ENCODE measurements around the gene RAB42. TPM values are rescaled to one million over a fixed set of nuclear protein-coding genes. Genes with fewer than 3 reads are reported as not detected.

RAB42 gene
- total RNA-seq, 4 donors from 2014 or later: 0.62 to 0.87 TPM; not detected in 2

GRCh38 chr1:28577052-28577678 is 14.9 kb upstream of the RAB42 start:
- Histone ChIP-seq H3K9me3 (no peaks in the 10 kb centered on the region), H3K27ac (no peak overlapping the region), H3K36me3 (peaks cover 0 to 77% of the 10 kb centered on the region in 2 donors), H3K4me1 (peaks cover 15% of the 10 kb centered on the region in 2 donors), H3K4me3 (no peak overlapping the region), H3K27me3 (no peaks in the 10 kb centered on the region)
- TF ChIP-seq CTCF (IDR thresholded peaks at IDR 0.05 in 4 of 5, conservative IDR thresholded peaks at IDR 0.05 in 1 of 5) (no peak), POLR2A (IDR thresholded peaks at IDR 0.05) (no peak)
- in situ Hi-C loops (cut with MboI; ENCODE audit: low sequenced_read_pairs in 4 of 4): loop anchor here in 1 of 4 donors (25.0 kb wide), 1 partner anchor 215 kb away; the partner anchor contains the start of gene PHACTR4
- intact Hi-C loops (cut with DNase I; ENCODE audit: low total_unique reads): no loop called here
- ATAC-seq (no peak), DNase-seq (no peak)

- Histone ChIP-seq H3K36me3 (peaks cover 0 to 70% of the 10 kb centered on the region in 2 donors), H3K27me3 (no peaks in the 10 kb centered on the region), H3K4me1 (peaks cover 22% of the 10 kb centered on the region in 2 donors), H3K9me3 (no peaks in the 10 kb centered on the region), H3K4me3 (no peak overlapping the region), H3K27ac (no peak overlapping the region)
- TF ChIP-seq POLR2A (IDR thresholded peaks at IDR 0.05): no peak
- in situ Hi-C loops (cut with MboI; ENCODE audit: low sequenced_read_pairs in 4 of 4) (loop anchor here in 1 of 4 donors (25.0 kb wide), 1 partner anchor 216 kb away; the partner anchor contains the start of gene PHACTR4), intact Hi-C loops (cut with DNase I; ENCODE audit: low total_unique reads) (no loop called here)
- DNase-seq: no peak
- no peak for ATAC-seq
These were observed 14.1 kb upstream of the RAB42 start for GRCh38 chr1:28577738-28578536.

GRCh38 chr1:28578696-28579218 is 13.3 kb upstream of the RAB42 start:
- in situ Hi-C loops (cut with MboI; ENCODE audit: low sequenced_read_pairs in 4 of 4) (loop anchor here in 1 of 4 donors (25.0 kb wide), 1 partner anchor 216 kb away; the partner anchor contains the start of gene PHACTR4), intact Hi-C loops (cut with DNase I; ENCODE audit: low total_unique reads) (no loop called here)
- H3K9me3 ChIP-seq: no peaks in the 10 kb centered on the region
- DNase-seq (no peak), ATAC-seq (no peak)
- TF ChIP-seq POLR2A (IDR thresholded peaks at IDR 0.05) (no peak), CTCF (IDR thresholded peaks at IDR 0.05 in 4 of 5, conservative IDR thresholded peaks at IDR 0.05 in 1 of 5) (no peak)
- no peak overlapping the region for H3K27ac ChIP-seq
- H3K4me1 ChIP-seq: peaks cover 23 to 25% of the 10 kb centered on the region in 2 donors
- peaks cover 0 to 62% of the 10 kb centered on the region in 2 donors for H3K36me3 ChIP-seq
- no peaks in the 10 kb centered on the region for H3K27me3 ChIP-seq
- H3K4me3 ChIP-seq: no peak overlapping the region

GRCh38 chr1:28579401-28579800 is 12.7 kb upstream of the RAB42 start:
- no peak overlapping the region for H3K4me3 ChIP-seq
- no peaks in the 10 kb centered on the region for H3K27me3 ChIP-seq
- intact Hi-C loops (cut with DNase I; ENCODE audit: low total_unique reads): no loop called here
- no peaks in the 10 kb centered on the region for H3K9me3 ChIP-seq
- DNase-seq (no peak), ATAC-seq (no peak)
- H3K36me3 ChIP-seq: peaks cover 0 to 58% of the 10 kb centered on the region in 2 donors
- H3K27ac ChIP-seq: no peak overlapping the region
- in situ Hi-C loops (cut with MboI; ENCODE audit: low sequenced_read_pairs in 4 of 4): loop anchor here in 1 of 4 donors (25.0 kb wide), 1 partner anchor 217 kb away; the partner anchor contains the start of gene PHACTR4
- no peak for TF ChIP-seq CTCF (IDR thresholded peaks at IDR 0.05 in 4 of 5, conservative IDR thresholded peaks at IDR 0.05 in 1 of 5)
- no peak for TF ChIP-seq POLR2A (IDR thresholded peaks at IDR 0.05)
- H3K4me1 ChIP-seq: peaks cover 23 to 25% of the 10 kb centered on the region in 2 donors

Data from gastrocnemius medialis (tissue), 4 donors.